KMS-11 (cell line): ENCODE data around the gene DMKN.
A peak's percentile ranks its signal among the peaks of the same experiment; 100 is the strongest.

Source experiments
- H2AFZ ChIP-seq: fragments of 200-600 bp; sonication (generic); 2 replicates; pipeline ENCODE4 v1.6.1; 2016; ENCODE audit warnings: antibody characterized with exemption, mixed run types, low read depth
- H3K27ac ChIP-seq: fragments of 200-600 bp; sonication (generic); 2 replicates; pipeline ENCODE4 v1.6.1; 2016; ENCODE audit warnings: mild to moderate bottlenecking, mixed run types
- H3K27me3 ChIP-seq: fragments of 200-600 bp; sonication (generic); 2 replicates; pipeline ENCODE4 v1.6.1; 2017; ENCODE audit warnings: mild to moderate bottlenecking, low read depth, mixed run types, moderate library complexity; ENCODE audit not compliant: insufficient read depth
- H3K36me3 ChIP-seq: fragments of 200-600 bp; sonication (generic); 2 replicates; pipeline ENCODE4 v1.6.1; 2017; ENCODE audit warnings: mild to moderate bottlenecking, mixed run types; ENCODE audit not compliant: insufficient read depth
- H3K4me1 ChIP-seq: fragments of 200-600 bp; sonication (generic); 2 replicates; pipeline ENCODE4 v1.6.1; 2016; ENCODE audit warnings: mild to moderate bottlenecking, low read depth, mixed run types; ENCODE audit not compliant: poor library complexity, severe bottlenecking
- H3K4me2 ChIP-seq: fragments of 200-600 bp; sonication (generic); 2 replicates; pipeline ENCODE4 v1.7.0; 2016; ENCODE audit warnings: mild to moderate bottlenecking, mixed run types
- H3K4me3 ChIP-seq: fragments of 200-600 bp; sonication (generic); IDR thresholded peaks from 2 replicates; pipeline ENCODE4 v1.6.1; 2017; ENCODE audit warnings: low read depth, low read length, mixed read lengths; ENCODE audit not compliant: insufficient read depth
- H3K79me2 ChIP-seq: fragments of 200-600 bp; sonication (generic); 2 replicates; pipeline ENCODE4 v1.6.1; 2016; ENCODE audit warnings: low read depth, mixed run types; ENCODE audit not compliant: insufficient read depth
- H3K9ac ChIP-seq: fragments of 200-600 bp; sonication (generic); 2 replicates; pipeline ENCODE4 v1.6.1; 2016; ENCODE audit warnings: mild to moderate bottlenecking, mixed run types
- H4K20me1 ChIP-seq: fragments of 200-600 bp; sonication (generic); 2 replicates; pipeline ENCODE4 v1.6.1; 2016; ENCODE audit warnings: mild to moderate bottlenecking, mixed run types; ENCODE audit not compliant: insufficient read depth
- TF ChIP-seq, protein P1 (sequence below): fragments of 200-600 bp; sonication (generic); conservative IDR thresholded peaks from 2 replicates; pipeline ENCODE4 v1.6.1; 2017; ENCODE audit warnings: low read depth, mild to moderate bottlenecking, antibody characterized with exemption, low read length, moderate library complexity, mixed read lengths

The DMKN gene

DNA sequence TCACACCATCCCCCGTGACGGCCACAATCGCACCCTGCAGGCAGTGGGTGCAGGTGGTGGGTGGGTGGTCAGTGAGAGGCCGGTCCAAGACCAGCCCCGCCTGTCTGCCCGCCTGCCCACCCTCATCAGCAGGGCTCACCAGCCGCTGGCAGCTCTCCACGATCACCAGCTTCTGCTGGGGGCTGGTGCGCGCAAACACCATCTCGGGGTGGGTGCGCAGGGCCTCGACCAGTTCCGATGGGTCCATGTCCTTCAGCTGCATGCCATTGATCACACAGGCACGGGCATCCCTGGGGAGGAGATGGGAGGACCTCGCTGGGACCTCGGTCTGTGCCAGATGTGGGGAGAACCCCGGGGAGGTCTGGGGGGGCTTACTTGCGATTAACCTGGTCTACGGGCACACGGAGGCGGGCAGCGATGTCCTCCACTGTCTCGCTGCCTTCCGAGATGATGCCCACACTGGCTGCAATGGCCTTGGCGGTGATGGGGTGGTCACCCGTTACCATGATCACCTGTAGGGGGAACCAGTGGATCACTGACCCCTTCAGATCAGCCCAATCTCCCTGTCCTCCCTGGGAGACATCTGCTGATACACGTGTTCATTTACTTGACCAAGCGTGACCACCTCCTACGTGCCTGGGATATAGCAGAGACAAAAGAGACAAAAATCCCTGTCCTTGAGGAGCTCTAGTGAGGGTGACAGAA lies 42.0 kb upstream of the DMKN start:
- no peak overlapping the region for H3K9ac ChIP-seq
- TF ChIP-seq, protein P1, sequence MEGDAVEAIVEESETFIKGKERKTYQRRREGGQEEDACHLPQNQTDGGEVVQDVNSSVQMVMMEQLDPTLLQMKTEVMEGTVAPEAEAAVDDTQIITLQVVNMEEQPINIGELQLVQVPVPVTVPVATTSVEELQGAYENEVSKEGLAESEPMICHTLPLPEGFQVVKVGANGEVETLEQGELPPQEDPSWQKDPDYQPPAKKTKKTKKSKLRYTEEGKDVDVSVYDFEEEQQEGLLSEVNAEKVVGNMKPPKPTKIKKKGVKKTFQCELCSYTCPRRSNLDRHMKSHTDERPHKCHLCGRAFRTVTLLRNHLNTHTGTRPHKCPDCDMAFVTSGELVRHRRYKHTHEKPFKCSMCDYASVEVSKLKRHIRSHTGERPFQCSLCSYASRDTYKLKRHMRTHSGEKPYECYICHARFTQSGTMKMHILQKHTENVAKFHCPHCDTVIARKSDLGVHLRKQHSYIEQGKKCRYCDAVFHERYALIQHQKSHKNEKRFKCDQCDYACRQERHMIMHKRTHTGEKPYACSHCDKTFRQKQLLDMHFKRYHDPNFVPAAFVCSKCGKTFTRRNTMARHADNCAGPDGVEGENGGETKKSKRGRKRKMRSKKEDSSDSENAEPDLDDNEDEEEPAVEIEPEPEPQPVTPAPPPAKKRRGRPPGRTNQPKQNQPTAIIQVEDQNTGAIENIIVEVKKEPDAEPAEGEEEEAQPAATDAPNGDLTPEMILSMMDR = 0 out of 2 replicates have a peak, but pooled peaks have one; percentile 16
- H4K20me1 ChIP-seq = no peaks in the 10 kb centered on the region
- no peak overlapping the region for H3K4me3 ChIP-seq
- H2AFZ ChIP-seq = no peak overlapping the region
- no peak overlapping the region for H3K27ac ChIP-seq
- no peak overlapping the region for H3K4me2 ChIP-seq
- H3K4me1 ChIP-seq = no peaks in the 10 kb centered on the region
- H3K79me2 ChIP-seq = no peaks in the 10 kb centered on the region
- no peaks in the 10 kb centered on the region for H3K36me3 ChIP-seq
- H3K27me3 ChIP-seq = peaks cover 33% of the 10 kb centered on the region; the same call in 1 of the 2 replicates

DNA sequence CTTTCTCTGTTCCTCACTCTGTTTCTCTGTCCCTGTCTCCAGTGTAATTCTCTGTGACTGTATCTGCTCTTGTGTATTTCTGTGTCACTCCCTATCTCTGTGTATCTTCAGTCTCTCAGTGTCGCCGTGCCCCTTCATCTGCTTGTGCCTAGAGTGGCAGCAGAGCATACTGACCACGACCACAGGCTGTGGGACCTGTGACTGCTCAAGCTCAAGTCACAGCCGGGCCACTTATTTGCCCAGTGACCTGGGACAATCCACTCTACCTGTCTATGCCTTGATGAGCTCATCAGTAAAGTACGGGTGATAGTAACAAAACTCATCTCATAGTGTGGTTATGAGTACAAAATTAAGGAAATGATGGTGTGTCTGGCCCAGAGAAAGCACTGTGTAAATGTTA lies 40.6 kb upstream of the DMKN start:
- no peak overlapping the region for H3K4me3 ChIP-seq
- H3K79me2 ChIP-seq = no peaks in the 10 kb centered on the region
- no peak overlapping the region for H2AFZ ChIP-seq
- no peaks in the 10 kb centered on the region for H3K36me3 ChIP-seq
- TF ChIP-seq, protein P1 = no peak
- H3K27me3 ChIP-seq = peaks cover 20% of the 10 kb centered on the region; the same call in 1 of the 2 replicates
- H4K20me1 ChIP-seq = no peaks in the 10 kb centered on the region
- H3K27ac ChIP-seq = no peak overlapping the region
- H3K9ac ChIP-seq = no peak overlapping the region
- H3K4me2 ChIP-seq = no peak overlapping the region
- no peaks in the 10 kb centered on the region for H3K4me1 ChIP-seq

DNA sequence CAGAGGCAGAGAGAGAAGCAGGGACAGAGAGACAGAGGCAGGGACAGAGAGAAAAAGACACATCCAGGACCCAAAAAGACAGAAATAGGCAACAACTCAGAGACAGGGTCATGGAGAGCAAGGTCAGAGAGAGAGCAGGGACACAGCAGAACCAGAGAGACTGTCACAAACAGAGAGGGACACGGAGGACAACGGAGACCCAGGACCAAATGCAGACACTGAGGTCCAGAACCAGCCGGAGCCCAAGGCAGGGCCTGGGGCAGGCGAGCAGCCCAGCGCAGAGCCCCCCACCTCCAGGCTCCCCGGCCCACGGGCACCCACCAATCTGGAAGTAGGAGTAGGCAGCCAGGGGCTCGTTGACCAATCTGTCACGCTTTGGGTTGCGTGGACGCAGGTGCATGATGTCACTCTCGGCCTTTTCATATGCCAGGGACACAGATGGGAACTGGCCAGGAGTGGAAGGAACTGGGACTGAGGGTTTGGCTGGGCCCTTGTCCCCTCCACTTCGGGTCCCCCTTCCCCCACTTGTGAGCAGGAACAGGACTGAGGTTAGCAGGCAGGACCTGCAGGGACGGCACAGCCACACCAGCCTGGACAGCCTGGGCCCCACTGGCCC lies 40.0 kb upstream of the DMKN start:
- H3K27ac ChIP-seq = no peak overlapping the region
- H3K27me3 ChIP-seq = peaks cover 17% of the 10 kb centered on the region; the same call in 1 of the 2 replicates
- no peaks in the 10 kb centered on the region for H3K79me2 ChIP-seq
- TF ChIP-seq, protein P1 = no peak
- H3K9ac ChIP-seq = no peak overlapping the region
- H4K20me1 ChIP-seq = no peaks in the 10 kb centered on the region
- no peaks in the 10 kb centered on the region for H3K4me1 ChIP-seq
- no peaks in the 10 kb centered on the region for H3K36me3 ChIP-seq
- no peak overlapping the region for H3K4me3 ChIP-seq
- H3K4me2 ChIP-seq = no peak overlapping the region
- no peak overlapping the region for H2AFZ ChIP-seq

DNA sequence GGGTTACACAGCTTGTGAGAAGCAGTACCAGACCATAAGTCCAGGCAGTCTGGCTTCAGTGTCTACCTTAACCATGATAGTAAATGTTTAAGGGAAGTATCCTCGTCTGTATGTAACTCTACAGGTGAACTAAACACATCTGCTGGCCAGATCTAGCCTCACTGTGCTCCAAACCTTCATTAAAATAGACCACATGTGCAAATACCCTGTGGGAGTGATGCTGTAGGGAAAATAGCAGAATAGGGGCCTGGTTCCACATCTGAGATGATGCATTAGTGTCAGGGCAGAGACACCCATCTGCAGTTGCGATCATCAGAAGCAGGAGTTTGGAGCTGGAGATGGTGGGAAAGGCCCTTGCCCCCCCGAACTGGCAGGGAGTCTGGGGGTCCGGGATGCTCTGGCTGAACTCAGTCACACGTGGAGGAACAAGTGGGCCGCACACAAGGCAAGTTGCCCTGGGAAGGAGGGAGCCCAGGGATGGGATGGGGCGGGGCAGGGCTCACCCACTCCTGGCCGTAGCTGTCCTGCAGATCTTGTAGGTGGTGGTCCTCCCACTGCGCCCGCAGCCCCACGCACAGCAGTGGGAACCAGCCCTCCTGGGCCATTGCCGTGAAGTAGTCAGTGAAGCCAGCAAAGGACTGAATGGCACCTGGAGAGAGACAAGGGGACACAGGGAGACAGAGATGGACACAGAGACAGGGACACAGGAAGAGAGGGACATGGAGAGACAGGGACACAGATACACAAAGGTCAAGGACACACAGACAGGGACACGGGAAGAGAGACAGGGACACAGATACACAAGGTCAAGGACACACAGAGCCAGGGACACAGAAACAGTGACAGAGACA lies 39.3 kb upstream of the DMKN start:
- H3K36me3 ChIP-seq = no peaks in the 10 kb centered on the region
- H3K79me2 ChIP-seq = no peaks in the 10 kb centered on the region
- TF ChIP-seq, protein P1 = no peak

More for the DNA sequence above, 39.3 kb upstream of the DMKN start:
- no peaks in the 10 kb centered on the region for H4K20me1 ChIP-seq
- H2AFZ ChIP-seq = no peak overlapping the region
- H3K27me3 ChIP-seq = peaks cover 17% of the 10 kb centered on the region; the same call in 1 of the 2 replicates
- no peaks in the 10 kb centered on the region for H3K4me1 ChIP-seq
- H3K4me3 ChIP-seq = no peak overlapping the region
- no peak overlapping the region for H3K4me2 ChIP-seq
- H3K9ac ChIP-seq = no peak overlapping the region
- H3K27ac ChIP-seq = no peak overlapping the region
